HEK293T (cell line): Measurements from ENCODE around the gene PRIM1.

Experiments
- BHLHE40 ChIP-seq: fragments of 450-650 bp; IDR thresholded peaks from 2 replicates; pipeline ENCODE4 v1.6.1; 2016; ENCODE audit warnings: mild to moderate bottlenecking, moderate library complexity, borderline replicate concordance
- FOXA1 ChIP-seq: fragments of 450-650 bp; IDR thresholded peaks from 2 replicates; pipeline ENCODE4 v1.6.1; 2016; ENCODE audit warnings: mild to moderate bottlenecking
- FOXK2 ChIP-seq: fragments of 450-650 bp; IDR thresholded peaks from 2 replicates; pipeline ENCODE4 v1.6.1; 2016; ENCODE audit warnings: mild to moderate bottlenecking
- FOXM1 ChIP-seq: fragments of 450-650 bp; IDR thresholded peaks from 2 replicates; pipeline ENCODE4 v1.6.1; 2017; ENCODE audit warnings: mild to moderate bottlenecking, borderline replicate concordance
- HDGF ChIP-seq: fragments of 450-650 bp; IDR thresholded peaks from 2 replicates; pipeline ENCODE4 v1.6.1; 2017; ENCODE audit warnings: antibody characterized with exemption, borderline replicate concordance
- LEF1 ChIP-seq: fragments of 450-650 bp; IDR thresholded peaks from 2 replicates; pipeline ENCODE4 v1.6.1; 2017; ENCODE audit warnings: mild to moderate bottlenecking, borderline replicate concordance
- SP1 ChIP-seq: fragments of 450-650 bp; IDR thresholded peaks from 2 replicates; pipeline ENCODE4 v1.6.1; 2017
- SUZ12 ChIP-seq: fragments of 450-650 bp; IDR thresholded peaks from 2 replicates; pipeline ENCODE4 v1.6.1; 2016; ENCODE audit warnings: mild to moderate bottlenecking
- TARDBP ChIP-seq: fragments of 450-650 bp; IDR thresholded peaks from 2 replicates; pipeline ENCODE4 v1.6.1; 2016
- TF ChIP-seq, protein P1 (sequence below): fragments of 450-650 bp; IDR thresholded peaks from 2 replicates; pipeline ENCODE4 v1.6.1; 2016

DNA sequence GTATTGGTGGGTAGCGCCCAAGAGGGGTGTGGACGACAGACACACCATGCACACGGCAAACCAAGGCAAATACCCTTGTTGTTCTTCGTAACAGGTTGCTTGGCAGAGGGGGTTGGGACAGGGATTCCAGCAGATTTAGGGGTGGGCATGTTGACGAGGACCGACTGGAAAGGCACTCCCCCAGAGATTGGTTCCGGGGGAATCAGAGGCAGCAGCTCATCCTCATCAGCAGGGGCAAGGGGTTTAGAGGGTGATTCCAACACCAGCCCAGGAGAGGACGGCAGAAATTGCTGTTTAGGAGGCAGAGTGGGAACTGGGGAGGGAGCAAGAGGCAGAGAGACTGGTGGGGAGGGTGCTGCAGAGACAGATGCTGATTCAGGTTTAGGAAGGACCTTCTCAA lies 36.3 kb downstream of the PRIM1 start:
- TF ChIP-seq SUZ12 (no peak), BHLHE40 (no peak), FOXM1 (no peak), HDGF (no peak), FOXK2 (no peak), TARDBP (no peak), FOXA1 (no peak), SP1 (no peak), LEF1 (no peak)
- TF ChIP-seq, protein P1, sequence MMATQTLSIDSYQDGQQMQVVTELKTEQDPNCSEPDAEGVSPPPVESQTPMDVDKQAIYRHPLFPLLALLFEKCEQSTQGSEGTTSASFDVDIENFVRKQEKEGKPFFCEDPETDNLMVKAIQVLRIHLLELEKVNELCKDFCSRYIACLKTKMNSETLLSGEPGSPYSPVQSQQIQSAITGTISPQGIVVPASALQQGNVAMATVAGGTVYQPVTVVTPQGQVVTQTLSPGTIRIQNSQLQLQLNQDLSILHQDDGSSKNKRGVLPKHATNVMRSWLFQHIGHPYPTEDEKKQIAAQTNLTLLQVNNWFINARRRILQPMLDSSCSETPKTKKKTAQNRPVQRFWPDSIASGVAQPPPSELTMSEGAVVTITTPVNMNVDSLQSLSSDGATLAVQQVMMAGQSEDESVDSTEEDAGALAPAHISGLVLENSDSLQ = no peak
